HG03095 (cell line): ENCODE results near the gene CSNK1G1.
"Not testable (repeated sequence)": the region's sequence is repeated elsewhere in the genome, so short reads cannot be mapped to it uniquely, and the experiment has no call there.

ENCODE experiments used
- ATAC-seq: cut with Tn5 transposase; IDR thresholded peaks from one replicate; pipeline ENCODE4 v1.9.1; 2021; ENCODE audit warnings: moderate library complexity; ENCODE audit not compliant: unreplicated experiment

CSNK1G1 gene

GRCh38 chr15:64138331-64138941 is 217.5 kb downstream of the CSNK1G1 start:
- no peak for ATAC-seq

DNA sequence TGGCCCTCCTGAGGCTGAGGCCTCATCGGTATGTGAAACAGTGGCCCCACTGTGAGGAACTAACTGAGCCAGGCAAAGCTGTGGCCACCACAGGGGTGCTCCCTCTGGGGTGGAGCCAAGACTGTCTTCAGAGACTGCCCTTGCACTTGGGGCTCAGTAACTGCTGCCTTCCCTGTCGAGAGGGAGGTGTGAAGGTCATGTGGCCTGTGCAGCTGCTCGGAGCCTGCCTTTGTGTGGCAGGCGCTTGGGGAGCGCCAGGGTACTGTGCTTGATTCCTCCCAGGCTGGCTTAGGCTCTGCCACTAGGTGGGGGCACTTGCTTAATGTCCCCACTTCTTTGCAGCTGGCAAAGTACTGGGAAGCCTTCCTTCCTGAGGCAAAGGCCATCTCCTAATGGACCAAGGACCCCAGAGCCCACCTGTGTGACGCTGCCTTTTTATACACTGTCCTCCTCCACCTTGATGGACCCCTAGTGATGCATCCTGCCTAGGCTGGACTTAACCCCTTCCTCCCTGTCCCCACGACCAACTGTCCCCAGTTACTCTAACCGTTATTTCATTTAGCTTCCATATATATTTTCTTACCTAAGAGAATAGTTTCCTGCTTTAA is 218.6 kb downstream of the CSNK1G1 start:
- no peak for ATAC-seq

- ATAC-seq: no peak
Observed at GRCh38 chr15:64136347-64136746, 219.6 kb downstream of the CSNK1G1 start.

- ATAC-seq: no peak
Observed at GRCh38 chr15:64134345-64134829, 221.6 kb downstream of the CSNK1G1 start.

DNA sequence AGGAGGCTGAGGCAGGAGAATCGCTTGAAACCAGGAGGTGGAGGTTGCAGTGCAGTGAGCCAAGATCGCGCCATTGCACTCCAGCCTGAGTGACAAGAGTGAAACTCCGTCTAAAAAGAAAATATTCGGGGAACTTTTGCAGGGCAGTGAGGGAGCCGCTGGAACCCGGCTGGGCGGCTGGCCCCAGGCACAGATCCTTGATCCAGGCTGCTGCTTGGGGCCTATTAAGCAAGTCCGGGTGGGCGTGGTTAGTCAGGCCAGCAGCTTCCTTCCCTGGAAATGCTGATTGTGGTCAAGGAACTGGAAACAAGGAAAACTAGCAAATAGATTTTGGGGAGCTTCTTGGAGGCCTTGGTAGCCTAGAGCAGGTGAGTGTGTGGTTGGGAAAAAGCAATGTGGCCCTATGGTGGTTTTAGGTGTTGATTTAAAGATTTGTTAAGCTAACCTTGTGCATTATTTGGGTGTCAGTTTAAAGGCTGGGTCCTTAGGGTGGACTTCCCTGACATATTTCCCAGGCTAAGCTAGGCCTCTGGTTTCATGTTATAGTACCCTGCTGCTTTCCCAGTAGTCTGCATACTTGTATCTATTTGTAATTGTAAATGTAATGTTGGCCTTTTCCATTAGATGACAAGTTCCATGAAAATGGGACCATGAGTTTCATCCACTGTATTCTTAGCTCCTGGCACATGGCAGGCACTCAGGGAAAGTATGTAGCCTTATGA is 222.2 kb downstream of the CSNK1G1 start:
- ATAC-seq: no peak

- no peak for ATAC-seq
Observed at GRCh38 chr15:64132217-64132616, 223.8 kb downstream of the CSNK1G1 start.

DNA sequence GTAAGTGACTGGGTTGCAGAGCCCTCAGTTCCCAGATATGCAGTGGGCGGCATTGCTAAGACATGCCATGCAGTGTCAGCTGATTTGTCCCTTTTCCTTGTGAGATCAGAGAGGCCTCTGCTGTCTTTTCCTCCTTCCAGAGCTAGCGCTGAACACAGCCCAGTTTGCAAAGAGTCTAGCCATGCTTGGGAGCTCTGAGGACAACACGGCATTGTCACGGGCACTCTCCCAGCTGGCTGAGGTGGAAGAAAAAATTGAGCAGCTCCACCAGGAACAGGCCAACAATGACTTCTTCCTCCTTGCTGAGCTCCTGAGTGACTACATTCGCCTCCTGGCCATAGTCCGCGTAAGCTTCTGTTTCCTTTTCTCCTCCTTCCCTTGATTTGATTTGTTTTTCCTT is 224.4 kb downstream of the CSNK1G1 start:
- ATAC-seq: no peak

DNA sequence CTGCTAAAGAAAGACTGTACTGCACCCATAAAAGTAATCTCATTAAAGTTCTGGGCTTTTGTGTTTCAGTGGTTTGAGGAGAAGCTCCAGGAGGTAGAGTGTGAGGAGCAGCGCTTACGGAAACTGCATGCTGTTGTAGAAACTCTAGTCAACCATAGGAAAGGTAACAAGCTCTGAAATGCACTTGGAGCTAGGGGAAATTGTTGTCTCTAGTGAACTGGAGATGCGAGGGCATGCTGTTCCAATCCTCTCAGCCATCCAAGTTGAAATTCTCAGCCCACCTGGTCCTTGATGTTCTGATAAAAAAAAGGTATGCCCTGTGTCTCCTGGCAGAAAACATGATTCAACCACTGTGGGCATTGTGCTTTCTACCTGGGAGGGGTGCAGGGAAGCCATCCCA is 225.8 kb downstream of the CSNK1G1 start:
- ATAC-seq: no peak

GRCh38 chr15:64127521-64128270 is 228.3 kb downstream of the CSNK1G1 start:
- no peak for ATAC-seq

DNA sequence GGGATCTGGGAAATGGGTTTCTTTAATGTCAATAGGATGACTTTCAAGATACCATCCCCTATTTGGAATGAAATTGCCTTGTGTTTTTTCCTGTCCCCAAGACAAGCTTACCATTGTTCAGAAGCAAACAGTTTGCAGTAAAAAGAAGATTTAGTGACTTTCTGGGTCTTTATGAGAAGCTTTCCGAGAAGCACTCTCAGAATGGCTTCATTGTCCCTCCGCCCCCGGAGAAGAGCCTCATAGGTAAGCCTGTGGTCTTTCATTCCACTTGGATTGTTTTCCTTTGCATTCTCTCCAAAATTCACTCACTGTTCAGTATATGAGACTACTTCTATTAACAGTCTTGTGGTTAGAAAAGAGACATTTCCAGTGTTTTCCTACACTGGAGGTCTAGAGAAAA is 230.0 kb downstream of the CSNK1G1 start:
- ATAC-seq: no peak

DNA sequence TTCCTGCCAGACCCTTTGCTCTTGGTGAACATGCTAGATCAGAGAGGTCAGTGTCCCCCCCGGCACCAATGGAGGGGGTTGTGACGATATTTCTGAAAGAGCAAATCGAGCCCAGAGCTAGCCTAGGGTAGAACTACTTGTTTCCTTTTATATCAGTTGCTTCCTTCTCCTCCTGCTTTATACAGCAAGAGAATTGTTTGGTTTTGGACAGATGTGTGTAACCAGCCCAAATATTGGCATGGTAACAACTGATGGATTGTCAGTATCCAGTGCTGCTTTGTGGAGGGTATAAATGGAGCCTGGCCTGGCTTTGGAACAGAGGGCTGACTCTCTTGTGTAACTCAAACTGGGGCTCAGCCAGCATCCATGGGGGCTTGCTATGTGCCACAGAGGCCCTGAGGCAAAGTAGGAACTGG is 233.0 kb downstream of the CSNK1G1 start:
- no peak for ATAC-seq

- ATAC-seq: no peak
Observed at GRCh38 chr15:64122444-64122843, 233.5 kb downstream of the CSNK1G1 start.

GRCh38 chr15:64121614-64122013 is 234.4 kb downstream of the CSNK1G1 start:
- no peak for ATAC-seq

GRCh38 chr15:64120322-64120721 is 235.7 kb downstream of the CSNK1G1 start:
- ATAC-seq: not testable (repeated sequence)

DNA sequence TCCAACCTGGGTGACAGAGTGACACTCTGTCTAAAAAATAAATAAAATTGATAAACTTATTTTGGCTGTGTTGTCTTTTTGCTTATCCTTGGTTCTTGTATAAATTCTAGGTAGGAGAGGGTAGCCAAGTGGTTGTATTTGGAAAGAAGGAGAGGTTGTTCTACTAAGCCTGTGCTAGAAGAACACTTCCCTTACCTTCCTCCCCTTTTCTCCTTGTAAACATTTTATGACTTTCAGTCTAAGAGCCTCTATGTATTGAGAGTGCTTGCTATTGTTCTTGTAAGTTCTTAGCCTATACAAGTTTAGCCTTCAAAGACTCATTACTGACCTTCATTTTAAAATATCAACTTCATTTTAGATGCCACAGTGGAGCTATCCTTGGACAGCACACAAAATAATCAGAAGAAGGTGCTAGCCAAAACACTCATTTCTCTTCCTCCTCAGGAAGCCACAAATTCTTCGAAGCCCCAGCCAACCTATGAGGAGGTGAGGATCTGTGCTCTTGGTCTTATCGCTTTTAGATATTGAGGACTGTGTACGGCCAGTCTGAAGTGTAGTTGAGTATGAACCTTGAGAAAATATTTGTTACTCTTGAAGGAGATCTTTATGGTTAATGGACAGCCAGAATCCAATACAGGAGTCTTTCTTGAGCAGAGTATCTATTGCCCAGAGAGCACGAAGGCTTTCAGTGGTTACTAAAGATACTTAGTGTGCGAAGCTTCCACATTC is 238.1 kb downstream of the CSNK1G1 start:
- ATAC-seq: no peak
